ENCODE results near the gene ACADS.
"Not testable (repeated sequence)": the region's sequence is repeated elsewhere in the genome, so short reads cannot be mapped to it uniquely, and the experiment has no call there.

The ACADS gene

DNA sequence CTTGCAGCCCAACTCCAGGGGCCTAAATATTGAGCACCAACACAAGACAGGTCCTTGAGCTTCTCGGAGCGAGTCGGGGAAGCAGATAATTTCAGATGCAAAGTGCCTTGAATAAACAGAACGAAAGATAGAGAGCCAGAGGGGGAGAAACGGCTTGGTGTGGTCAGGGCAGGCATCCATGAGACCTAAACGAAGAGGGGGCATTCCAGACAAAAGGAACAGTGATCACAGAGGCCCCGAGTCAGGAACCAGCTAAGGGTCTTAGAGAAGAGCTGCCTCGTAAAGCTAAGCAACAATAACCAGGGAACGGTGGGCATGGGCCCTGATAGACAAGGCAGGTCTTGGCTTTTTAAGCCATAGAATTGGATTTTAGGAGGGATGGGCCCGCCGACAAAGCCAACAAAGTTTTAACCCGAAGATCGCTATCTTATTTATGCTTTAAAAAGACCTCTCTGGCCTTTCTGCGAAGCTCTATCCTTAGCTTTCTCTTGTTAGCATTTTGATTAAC, 421 bp upstream of the ACADS start:
- in situ Hi-C loops (cut with MboI; ENCODE audit: low sequenced_read_pairs): no loop called here

DNA sequence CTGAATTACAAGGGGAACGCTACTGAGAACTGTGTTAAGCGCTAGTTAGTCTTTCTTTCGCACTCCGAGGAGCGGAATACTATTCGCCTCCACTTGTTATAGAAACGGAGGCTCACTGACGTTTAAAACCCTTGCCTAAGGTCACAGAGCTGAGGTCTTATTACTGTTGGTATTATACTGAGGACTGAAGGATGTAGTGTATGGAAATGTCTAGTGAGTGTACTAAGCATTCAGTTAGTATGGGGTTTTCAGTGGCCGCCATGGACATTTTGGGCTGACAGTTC, 826 bp downstream of the ACADS start:
- in situ Hi-C loops (cut with MboI; ENCODE audit: low sequenced_read_pairs): no loop called here

DNA sequence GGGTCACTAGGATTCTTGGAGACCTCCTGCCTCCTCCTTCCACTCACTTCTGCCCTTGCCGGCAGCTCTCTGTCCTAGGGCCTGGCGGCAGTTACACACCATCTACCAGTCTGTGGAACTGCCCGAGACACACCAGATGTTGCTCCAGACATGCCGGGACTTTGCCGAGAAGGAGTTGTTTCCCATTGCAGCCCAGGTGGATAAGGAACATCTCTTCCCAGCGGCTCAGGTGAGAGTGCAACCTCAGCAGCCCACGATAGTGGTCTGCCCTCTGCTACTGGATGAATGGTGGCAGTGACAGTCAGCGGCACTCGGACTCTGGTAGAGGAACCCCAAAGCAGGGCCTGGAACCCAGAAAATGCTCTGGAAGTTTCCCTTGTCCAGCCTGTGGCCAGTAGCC, 1.3 kb downstream of the ACADS start:
- in situ Hi-C loops (cut with MboI; ENCODE audit: low sequenced_read_pairs): no loop called here

DNA sequence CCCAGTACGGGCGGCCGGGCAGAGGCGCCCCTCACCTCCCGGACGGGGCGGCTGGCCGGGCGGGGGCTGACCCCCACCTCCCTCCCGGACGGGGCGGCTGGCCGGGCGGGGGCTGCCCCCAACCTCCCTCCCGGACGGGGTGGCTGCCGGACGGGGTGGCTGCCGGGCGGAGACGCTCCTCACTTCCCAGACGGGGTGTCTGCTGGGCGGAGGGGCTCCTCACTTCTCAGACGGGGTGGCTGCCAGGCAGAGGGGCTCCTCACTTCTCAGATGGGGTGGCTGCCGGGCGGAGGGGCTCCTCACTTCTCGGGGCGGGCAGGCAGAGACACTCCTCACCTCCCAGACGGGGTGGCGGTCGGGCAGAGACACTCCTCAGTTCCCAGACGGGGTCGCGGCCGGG, 6.6 kb downstream of the ACADS start:
- in situ Hi-C loops (cut with MboI; ENCODE audit: low sequenced_read_pairs): not testable (repeated sequence)

DNA sequence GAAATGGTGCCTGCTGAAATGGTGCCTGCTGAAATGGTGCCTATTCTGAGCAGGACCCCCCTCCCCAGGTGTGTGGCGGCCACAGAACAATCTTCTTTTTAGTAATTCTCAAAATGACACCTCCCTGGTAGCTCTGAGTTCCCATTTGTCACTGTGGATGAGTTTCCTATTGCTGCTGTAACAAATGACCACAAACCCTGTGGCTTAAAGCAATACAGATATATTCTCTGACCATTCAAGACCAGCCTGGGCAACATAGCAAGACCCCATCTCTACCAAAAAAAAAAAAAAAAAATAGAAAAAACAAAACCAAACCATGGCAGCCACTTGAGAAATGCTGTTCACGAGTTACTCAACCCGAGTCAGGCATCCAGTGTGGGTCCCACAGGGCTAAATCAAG, 7.9 kb downstream of the ACADS start:
- in situ Hi-C loops (cut with MboI; ENCODE audit: low sequenced_read_pairs): no loop called here

DNA sequence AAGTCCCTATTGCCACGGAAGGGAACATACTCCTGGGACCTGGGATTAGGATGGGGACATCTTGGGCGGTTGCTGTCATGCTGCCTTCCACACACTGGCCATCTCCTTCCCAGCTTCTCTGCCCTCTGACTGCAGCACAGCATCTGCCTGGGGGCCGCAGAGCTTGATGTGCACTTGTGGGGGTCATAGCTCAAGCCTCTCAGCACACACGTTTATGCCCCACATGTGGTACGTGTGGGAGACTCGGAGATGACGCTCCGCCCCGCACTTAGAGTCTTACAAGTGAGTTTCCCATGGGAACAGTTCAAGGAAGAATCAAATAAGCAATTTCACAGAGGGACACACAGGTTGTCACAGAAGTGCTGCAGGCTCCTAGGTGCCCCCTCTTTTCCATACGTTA, 8.6 kb downstream of the ACADS start:
- in situ Hi-C loops (cut with MboI; ENCODE audit: low sequenced_read_pairs): no loop called here

DNA sequence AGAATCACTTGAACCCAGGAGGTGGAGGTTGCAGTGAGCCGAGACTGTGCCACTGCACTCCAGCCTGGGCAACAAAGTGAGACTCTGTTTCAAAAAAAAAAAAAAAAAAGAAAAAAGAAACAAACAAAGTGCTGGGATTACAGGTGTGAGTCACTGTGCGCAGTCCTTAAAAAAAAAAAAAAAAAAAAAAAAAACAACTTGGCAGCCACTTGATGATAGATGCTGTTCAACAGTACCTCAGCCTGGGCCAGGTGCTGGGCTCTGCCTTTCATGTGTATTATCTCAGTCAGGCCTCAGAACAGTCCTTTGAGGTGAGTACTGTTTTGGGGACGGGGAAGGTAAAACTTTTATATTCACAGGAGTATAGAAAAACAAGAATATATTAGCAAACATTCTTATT, 9.6 kb downstream of the ACADS start:
- in situ Hi-C loops (cut with MboI; ENCODE audit: low sequenced_read_pairs): no loop called here

DNA sequence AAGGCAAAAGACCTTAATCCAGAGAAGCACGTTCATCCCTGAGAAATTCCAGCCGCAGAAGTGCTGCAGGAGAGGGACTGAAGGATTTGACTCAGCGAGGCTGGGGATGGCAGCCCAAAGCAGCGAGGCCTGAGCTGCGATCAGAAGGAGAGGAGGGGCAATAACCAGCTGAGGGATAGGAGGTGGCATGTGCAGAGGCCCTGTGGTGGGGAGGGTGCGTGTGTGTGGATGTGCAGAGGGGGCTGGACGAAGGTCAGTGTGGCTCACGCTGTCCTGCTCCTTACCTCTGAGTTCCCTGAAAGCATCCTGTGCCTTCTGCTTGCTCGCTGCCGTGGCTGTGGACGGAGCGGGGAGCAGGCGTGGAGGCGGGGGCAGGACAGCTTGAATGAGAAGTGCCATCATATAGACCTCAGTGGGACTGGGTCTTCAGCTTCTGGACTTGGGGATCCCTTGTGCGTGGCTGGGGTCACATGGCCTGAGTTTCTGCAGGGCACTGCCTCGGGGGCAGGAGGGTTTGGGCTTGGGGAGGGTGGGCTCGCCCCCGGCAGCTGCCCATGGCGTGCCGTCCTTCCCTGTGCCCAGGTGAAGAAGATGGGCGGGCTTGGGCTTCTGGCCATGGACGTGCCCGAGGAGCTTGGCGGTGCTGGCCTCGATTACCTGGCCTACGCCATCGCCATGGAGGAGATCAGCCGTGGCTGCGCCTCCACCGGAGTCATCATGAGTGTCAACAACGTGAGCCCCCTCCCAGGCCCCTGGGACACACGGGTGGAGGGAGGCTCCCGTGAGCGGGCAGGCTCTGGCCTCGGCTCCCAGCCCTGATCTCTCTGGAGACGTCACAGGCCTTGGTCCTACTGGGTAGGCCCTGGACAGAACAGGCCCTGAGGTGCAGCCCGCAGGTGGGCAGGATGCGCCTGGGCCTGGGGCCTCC, 11.0 kb downstream of the ACADS start:
- in situ Hi-C loops (cut with MboI; ENCODE audit: low sequenced_read_pairs): no loop called here

DNA sequence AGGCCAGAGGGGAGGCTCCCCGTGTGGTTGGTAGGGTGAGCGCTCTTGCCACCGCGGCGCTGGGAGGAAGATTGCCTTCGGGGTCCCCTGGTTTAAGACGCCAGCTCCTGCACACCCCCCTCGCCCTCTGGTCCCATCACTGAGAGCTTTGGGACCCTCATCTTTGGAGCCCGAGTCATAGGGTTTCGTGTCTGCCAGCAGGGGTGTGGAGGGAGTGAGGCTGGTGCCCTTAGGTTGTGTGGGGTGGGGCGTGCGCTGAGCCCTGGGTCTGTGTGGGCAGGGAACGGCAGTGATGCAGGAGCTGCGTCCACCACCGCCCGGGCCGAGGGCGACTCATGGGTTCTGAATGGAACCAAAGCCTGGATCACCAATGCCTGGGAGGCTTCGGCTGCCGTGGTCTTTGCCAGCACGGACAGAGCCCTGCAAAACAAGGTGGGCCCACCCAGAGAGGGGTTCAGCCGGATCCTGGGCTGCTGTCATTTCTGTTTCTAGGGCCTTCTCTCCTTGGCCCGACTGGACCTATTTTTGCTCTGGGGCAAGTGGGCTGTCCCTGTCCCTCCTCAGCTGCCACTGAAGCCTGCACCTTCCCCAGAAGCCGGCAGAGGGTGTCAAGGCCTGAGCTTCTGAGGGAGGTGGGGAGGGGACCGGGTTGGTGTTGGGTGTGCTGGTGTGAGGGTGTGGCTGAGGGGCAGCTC, 12.1 kb downstream of the ACADS start:
- in situ Hi-C loops (cut with MboI; ENCODE audit: low sequenced_read_pairs): no loop called here

DNA sequence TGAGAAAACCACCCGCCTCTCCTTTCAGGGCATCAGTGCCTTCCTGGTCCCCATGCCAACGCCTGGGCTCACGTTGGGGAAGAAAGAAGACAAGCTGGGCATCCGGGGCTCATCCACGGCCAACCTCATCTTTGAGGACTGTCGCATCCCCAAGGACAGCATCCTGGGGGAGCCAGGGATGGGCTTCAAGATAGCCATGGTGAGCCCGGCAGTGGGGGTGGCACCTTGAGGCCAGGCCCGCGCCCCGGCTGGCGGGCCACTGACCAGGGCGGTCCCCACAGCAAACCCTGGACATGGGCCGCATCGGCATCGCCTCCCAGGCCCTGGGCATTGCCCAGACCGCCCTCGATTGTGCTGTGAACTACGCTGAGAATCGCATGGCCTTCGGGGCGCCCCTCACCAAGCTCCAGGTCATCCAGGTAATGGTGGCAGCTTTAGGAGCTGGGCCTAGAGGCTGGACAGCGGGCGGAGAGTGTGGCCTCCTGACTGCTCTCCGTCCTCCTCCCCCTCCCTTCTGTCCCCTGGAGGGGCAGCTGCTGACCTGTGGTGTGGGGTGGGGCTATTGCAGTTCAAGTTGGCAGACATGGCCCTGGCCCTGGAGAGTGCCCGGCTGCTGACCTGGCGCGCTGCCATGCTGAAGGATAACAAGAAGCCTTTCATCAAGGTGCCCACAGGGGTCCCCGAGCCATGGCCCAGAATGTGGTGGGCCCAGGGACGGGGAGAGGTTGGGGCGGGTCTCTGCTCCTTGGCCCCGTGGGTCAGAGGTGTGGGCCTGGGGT, 12.8 kb downstream of the ACADS start:
- in situ Hi-C loops (cut with MboI; ENCODE audit: low sequenced_read_pairs): no loop called here

DNA sequence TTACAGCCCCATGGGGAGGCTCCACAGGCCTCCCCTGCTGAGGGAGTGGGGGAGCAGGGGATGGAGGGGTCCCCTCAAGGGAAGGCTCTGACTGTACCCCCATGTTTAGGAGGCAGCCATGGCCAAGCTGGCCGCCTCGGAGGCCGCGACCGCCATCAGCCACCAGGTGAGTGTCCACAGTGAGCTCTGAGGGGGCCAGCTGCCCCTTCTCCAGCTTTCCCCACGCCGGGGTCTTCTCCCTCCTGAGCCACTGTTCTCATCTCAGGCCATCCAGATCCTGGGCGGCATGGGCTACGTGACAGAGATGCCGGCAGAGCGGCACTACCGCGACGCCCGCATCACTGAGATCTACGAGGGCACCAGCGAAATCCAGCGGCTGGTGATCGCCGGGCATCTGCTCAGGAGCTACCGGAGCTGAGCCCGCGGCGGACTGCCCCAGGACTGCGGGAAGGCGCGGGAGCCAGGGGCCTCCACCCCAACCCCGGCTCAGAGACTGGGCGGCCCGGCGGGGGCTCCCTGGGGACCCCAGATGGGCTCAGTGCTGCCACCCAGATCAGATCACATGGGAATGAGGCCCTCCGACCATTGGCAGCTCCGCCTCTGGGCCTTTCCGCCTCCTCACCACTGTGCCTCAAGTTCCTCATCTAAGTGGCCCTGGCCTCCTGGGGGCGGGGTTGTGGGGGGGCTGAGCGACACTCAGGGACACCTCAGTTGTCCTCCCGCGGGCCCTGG, 13.6 kb downstream of the ACADS start:
- in situ Hi-C loops (cut with MboI; ENCODE audit: low sequenced_read_pairs): no loop called here

DNA sequence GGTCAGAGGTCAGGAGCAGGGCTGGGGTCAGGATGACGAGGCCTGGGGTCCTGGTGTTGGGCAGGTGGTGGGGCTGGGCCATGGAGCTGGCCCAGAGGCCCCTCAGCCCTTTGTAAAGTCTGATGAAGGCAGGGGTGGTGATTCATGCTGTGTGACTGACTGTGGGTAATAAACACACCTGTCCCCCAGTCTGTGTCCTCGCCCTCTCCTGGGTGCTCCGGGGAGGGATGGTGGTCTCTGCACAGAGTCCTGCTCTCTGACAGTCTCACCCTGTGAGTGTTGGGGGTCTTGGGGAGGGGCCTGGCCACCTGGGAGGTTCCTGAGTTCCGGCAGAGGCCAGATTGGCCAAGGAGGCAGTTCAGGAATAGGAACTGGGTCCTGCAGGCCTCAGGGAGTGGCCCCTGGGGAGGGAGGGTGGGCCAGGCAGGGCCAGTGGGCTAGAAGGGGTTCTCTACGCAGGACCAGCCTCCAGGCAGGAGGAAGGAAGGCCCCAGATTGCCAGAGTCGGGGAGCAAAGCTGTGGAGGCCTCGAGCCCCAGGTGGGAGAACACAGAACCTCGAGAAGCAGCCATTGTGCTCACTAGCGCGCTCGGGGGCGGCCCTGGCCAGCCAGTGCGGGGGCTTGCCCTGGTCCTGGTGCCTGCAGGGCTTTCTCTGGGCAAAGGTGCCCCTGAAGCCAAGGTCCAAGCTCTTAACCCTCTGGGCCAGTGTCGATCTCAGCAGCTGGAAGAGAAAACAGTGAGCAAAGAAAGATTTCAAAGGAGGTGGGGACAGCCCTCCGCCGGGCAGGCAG, 14.4 kb downstream of the ACADS start:
- in situ Hi-C loops (cut with MboI; ENCODE audit: low sequenced_read_pairs): no loop called here

DNA sequence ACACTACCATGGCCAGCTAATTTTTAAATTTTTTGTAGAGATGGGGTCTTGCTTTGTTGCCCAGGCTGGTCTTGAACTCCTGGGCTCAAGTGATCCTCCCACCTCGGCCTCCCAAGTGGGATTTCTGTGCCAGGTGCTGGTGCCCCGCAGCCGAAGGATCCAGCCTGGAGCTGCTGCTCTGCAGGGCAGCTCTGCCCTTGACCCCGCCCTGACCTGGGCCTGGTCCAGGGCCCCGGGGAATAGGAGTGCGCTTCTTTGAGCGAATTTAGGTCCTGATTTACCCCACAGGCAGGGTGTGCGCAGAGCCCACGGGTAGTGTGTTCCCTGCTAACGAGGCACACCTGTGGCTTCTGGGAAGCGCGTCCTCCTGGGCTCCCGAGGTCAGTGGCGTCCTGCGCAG, 15.2 kb downstream of the ACADS start:
- in situ Hi-C loops (cut with MboI; ENCODE audit: low sequenced_read_pairs): no loop called here

DNA sequence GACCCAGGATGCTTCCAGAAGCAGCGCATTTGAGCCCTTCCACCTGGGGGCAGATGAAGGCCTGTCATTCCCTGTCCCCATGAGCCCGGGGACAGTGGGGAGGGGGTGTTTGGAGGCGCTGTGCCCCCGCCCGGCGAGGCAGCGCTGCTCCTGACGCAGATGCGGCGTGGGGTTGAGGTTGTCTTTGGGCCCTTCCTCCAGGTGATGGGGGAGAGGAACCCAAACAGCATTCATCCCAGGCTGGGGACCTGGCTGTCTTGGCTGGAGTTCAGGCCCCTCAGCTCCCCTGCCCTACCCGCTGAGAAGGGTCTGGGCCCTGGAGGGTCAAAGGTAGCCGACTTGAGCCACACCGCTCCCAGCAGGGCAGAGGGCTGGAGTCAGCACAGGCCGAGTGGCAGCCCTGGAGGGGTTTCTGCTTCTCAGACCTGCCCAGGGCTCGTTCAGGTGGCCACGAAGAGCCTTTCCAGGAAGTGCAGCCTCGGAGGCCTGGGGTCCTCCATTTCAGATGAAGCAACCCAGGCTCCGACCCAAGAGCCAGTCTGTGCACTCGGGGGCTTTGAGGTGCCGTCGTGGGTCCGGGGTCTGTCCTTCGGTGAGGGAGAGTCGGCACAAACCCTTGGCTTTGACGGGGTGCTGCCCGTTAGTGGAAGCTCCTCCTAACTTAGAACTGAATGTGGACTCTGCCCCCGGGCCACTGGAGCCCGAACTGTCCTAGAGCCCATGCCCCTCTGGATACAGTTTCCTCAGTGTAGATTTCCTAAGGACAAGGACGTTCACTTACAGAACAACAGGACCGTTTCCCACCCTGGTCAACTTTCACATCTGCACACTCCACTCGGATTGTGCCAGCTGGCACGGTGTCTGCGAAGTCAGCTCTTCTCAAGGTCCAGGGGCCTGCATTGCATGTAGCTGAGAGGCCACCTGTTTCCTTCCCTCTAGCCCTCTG, 16.1 kb downstream of the ACADS start:
- in situ Hi-C loops (cut with MboI; ENCODE audit: low sequenced_read_pairs): no loop called here

DNA sequence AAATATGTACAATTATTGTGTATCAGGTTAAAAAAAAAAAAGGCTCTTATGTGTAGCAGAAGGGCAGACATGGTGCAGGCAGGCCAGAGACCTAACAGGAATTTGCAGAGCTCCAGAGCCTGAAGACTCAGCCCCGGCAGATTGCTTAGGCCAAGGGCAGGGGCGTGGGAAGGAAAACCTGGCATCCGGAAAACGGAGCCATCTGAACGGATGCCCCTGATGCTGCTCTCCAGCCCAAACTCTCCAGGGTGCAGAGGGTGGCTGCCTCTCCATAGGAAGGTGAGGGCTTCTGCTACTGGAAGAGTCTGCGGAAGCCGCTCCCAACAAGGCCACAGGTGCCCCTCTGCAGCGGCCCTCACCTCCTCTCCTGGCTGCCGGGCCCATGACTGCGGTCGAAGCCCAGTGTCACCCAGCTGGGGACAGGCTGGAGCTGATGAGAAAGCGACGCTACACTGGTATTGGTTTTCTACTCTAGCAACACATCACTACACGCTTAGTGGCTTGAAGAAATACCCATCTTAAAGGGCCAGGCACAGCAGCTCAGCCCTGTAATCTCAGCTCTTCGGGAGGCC, 19.4 kb downstream of the ACADS start:
- in situ Hi-C loops (cut with MboI; ENCODE audit: low sequenced_read_pairs): no loop called here

DNA sequence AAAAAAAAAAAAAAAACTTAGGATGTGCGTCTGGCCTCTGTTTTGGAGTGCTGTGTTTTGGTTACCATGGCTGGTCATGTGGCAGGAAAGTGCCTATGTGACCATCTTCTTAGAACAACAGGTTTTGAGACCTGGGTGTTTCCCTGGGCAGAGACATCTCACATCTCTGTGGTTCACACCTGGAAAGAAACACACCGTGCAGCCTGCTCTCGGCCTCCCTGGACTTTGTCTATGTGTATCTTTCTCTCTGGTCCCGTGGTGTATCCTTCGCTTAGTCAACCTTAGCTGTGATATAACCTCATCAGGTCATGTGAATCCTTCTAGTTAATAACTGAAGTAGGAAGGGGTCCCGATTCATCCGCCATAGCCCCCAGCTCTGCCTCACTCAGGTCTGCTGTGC, 22.6 kb downstream of the ACADS start:
- in situ Hi-C loops (cut with MboI; ENCODE audit: low sequenced_read_pairs): no loop called here

DNA sequence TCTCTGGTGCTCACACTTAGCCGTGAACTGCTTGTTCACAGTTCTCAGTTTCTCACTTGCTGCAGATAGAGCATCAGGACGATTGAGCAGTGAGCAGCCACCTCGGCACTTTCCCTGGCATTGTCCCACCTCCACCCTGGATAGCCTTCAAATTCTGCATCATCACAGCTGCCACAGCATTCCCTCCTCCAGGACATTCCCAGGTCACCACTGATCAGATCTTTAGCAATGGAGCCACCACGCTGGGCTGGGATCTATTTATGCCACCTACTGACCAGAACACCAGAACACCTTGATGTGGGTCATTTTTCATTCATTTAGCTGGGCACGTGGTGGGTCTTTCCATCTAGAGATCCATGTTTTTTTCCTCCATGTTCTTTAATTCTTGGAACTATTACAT, 23.6 kb downstream of the ACADS start:
- in situ Hi-C loops (cut with MboI; ENCODE audit: low sequenced_read_pairs): no loop called here

DNA sequence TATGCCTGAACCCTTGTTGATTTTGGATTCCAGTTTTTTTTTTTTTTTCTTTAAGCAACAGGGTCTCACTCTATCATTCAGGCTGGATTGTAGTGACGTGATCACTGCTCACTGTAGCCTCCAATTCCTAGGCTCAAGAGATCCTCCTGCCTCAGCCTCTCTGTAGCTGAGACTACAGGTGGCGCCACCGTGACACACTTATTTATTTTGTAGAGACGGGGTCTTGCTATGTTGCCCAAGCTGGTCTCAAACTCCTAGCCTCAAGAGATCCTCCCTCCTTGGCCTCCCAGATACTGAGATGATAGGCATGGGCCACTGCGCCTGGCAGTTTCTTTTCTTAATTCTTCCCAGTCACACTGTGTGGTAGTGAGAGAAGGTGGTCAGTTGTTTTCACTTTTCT, 25.2 kb downstream of the ACADS start:
- in situ Hi-C loops (cut with MboI; ENCODE audit: low sequenced_read_pairs): no loop called here

DNA sequence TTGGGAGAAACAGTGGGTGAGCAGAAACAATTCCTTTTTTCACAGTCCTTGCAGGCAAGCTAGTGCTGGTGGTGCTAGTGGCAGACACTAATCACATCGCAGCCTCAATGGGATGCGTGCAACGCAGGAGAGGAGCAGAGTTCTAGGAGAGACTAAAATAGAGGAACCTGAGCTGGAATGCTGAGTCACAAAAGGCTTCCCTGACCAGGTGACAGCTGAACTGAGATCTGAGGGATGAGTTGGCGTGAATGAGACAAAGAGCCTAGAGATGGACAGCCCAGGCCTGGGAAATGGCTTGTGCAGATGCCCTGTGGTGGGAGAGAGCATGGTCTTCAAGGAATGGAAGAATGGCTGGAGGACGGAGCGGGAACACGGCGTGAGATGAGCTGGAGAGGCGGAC, 25.8 kb downstream of the ACADS start:
- in situ Hi-C loops (cut with MboI; ENCODE audit: low sequenced_read_pairs): no loop called here

Measured in HL-60/S4 (cell line).